ENCODE measurements around the gene FBXL7. TPM values are rescaled to one million over a fixed set of nuclear protein-coding genes. Genes with fewer than 3 reads are reported as not detected.

The FBXL7 gene
- total RNA-seq, 1 donor from 2014 or later: 12.3 TPM

GRCh38 chr5:15587916-15588315, 87.9 kb downstream of the FBXL7 start:
- no peak overlapping the region for H3K27ac Mint-ChIP-seq
- Histone ChIP-seq H3K4me1 (no peaks in the 10 kb centered on the region), H3K9ac (no peak overlapping the region), H3K27me3 (no peaks in the 10 kb centered on the region), H4K20me1 (ENCODE audit: low read depth) (no peaks in the 10 kb centered on the region), H3K27ac (no peak overlapping the region), H3K36me3 (no peaks in the 10 kb centered on the region), H3K4me2 (no peak overlapping the region), H3K79me2 (ENCODE audit: low read depth) (peaks cover 27% of the 10 kb centered on the region), H3K4me3 (no peak overlapping the region), H3F3A (ENCODE audit: low read depth) (no peaks in the 10 kb centered on the region), H3K9me3 (ENCODE audit: low read depth) (no peaks in the 10 kb centered on the region), H2AFZ (replicated peaks) (no peak overlapping the region)
- no peaks in the 10 kb centered on the region for H3K4me1 Mint-ChIP-seq
- no peak overlapping the region for H3K4me3 Mint-ChIP-seq
- no peak for DNase-seq (ENCODE audit: low spot score)
- H3K27me3 Mint-ChIP-seq (ENCODE audit: insufficient read depth, low read depth): no peaks in the 10 kb centered on the region
- H3K9me3 Mint-ChIP-seq: peaks cover 19% of the 10 kb centered on the region
- TF ChIP-seq EZH2 (IDR thresholded peaks at IDR 0.05) (no peak), CTCF (IDR thresholded peaks at IDR 0.05) (no peak), EZH2phosphoT487 (IDR thresholded peaks at IDR 0.05) (no peak)
- H3K36me3 Mint-ChIP-seq: peaks cover 23% of the 10 kb centered on the region

GRCh38 chr5:15592728-15593127, 92.7 kb downstream of the FBXL7 start:
- Mint-ChIP-seq H3K36me3 (peaks cover 15% of the 10 kb centered on the region), H3K27me3 (ENCODE audit: insufficient read depth, low read depth) (no peaks in the 10 kb centered on the region), H3K4me1 (peaks cover 5% of the 10 kb centered on the region), H3K9me3 (peaks cover 3% of the 10 kb centered on the region), H3K4me3 (no peak overlapping the region), H3K27ac (no peak overlapping the region)
- H3F3A ChIP-seq (ENCODE audit: low read depth): no peaks in the 10 kb centered on the region
- no peaks in the 10 kb centered on the region for H4K20me1 ChIP-seq (ENCODE audit: low read depth)
- no peak overlapping the region for H3K4me3 ChIP-seq
- no peak for DNase-seq (ENCODE audit: low spot score)
- no peak overlapping the region for H3K4me2 ChIP-seq
- H3K9me3 ChIP-seq (ENCODE audit: low read depth): no peaks in the 10 kb centered on the region
- H2AFZ ChIP-seq (replicated peaks): no peak overlapping the region
- H3K27me3 ChIP-seq: no peaks in the 10 kb centered on the region
- peaks cover 38% of the 10 kb centered on the region for H3K79me2 ChIP-seq (ENCODE audit: low read depth)
- no peaks in the 10 kb centered on the region for H3K36me3 ChIP-seq
- no peak overlapping the region for H3K27ac ChIP-seq
- TF ChIP-seq EZH2phosphoT487 (IDR thresholded peaks at IDR 0.05) (no peak), EZH2 (IDR thresholded peaks at IDR 0.05) (no peak), CTCF (IDR thresholded peaks at IDR 0.05) (no peak)
- no peaks in the 10 kb centered on the region for H3K4me1 ChIP-seq
- H3K9ac ChIP-seq: no peak overlapping the region

GRCh38 chr5:15594977-15595568, 95.1 kb downstream of the FBXL7 start:
- H3K27ac Mint-ChIP-seq: no peak overlapping the region
- Histone ChIP-seq H3K27me3 (no peaks in the 10 kb centered on the region), H3F3A (ENCODE audit: low read depth) (no peaks in the 10 kb centered on the region), H3K9ac (no peak overlapping the region), H3K4me3 (no peak overlapping the region), H4K20me1 (ENCODE audit: low read depth) (no peaks in the 10 kb centered on the region), H3K79me2 (ENCODE audit: low read depth) (peaks cover 36% of the 10 kb centered on the region), H2AFZ (replicated peaks) (no peak overlapping the region), H3K4me2 (no peak overlapping the region), H3K36me3 (no peaks in the 10 kb centered on the region), H3K9me3 (ENCODE audit: low read depth) (no peaks in the 10 kb centered on the region), H3K27ac (no peak overlapping the region), H3K4me1 (peaks cover 3% of the 10 kb centered on the region)
- peaks cover 5% of the 10 kb centered on the region for H3K36me3 Mint-ChIP-seq
- DNase-seq (ENCODE audit: low spot score): no peak
- no peak overlapping the region for H3K4me3 Mint-ChIP-seq
- TF ChIP-seq CTCF (IDR thresholded peaks at IDR 0.05): no peak
- no peak for TF ChIP-seq EZH2phosphoT487 (IDR thresholded peaks at IDR 0.05)
- no peak for TF ChIP-seq EZH2 (IDR thresholded peaks at IDR 0.05)
- H3K9me3 Mint-ChIP-seq: no peaks in the 10 kb centered on the region
- H3K4me1 Mint-ChIP-seq: peaks cover 7% of the 10 kb centered on the region
- H3K27me3 Mint-ChIP-seq (ENCODE audit: insufficient read depth, low read depth): no peaks in the 10 kb centered on the region
